H1 (cell line): ENCODE measurements around the gene STRIT1. TPM values are rescaled to one million over a fixed set of nuclear protein-coding genes. Genes with fewer than 3 reads are reported as not detected.

Experiments used
- CTCF ChIA-PET: fragments of 300-600 bp; sonication (Branson Sonifier 250); formaldehyde crosslinking; loops from one replicate; lab custom pipeline; 2021; ENCODE audit not compliant: partially characterized antibody; lab: Charles Lee
- POLR2A ChIA-PET: fragments of 300-600 bp; sonication (Branson Sonifier 250); formaldehyde crosslinking; loops from one replicate; lab custom pipeline; 2021; ENCODE audit warnings: inconsistent platforms; ENCODE audit not compliant: partially characterized antibody; lab: Charles Lee
- DNase-seq, 2 experiments: peaks; one replicate each; pipeline versions ENCODE4 v3.0.0 to v3.0.0-alpha.2; 2010 to 2022; ENCODE audit warnings: low spot score in 2 of 2, low read depth in 1 of 2, mixed read lengths in 1 of 2
- FAIRE-seq: peaks from 2 replicates; lab custom pipeline; 2011; peaks lifted over from hg19 to GRCh38; lab: Jason Lieb, UNC
- H2AFZ ChIP-seq: 2 replicates; pipeline ENCODE4 v1.8.1; 2012; ENCODE audit warnings: low read length, inconsistent platforms
- H2AK5ac ChIP-seq: 2 replicates; pipeline ENCODE4 v1.6.1; 2013; ENCODE audit warnings: low read depth, low read length
- H2BK120ac ChIP-seq: replicated peaks from 2 replicates; pipeline ENCODE3; 2013; ENCODE audit warnings: low read depth, low read length, inconsistent platforms
- H2BK12ac ChIP-seq: 2 replicates; pipeline ENCODE4 v1.6.1; 2013; ENCODE audit warnings: low read depth, low read length
- H2BK15ac ChIP-seq: 2 replicates; pipeline ENCODE4 v1.6.1; 2013; ENCODE audit warnings: low read length
- H2BK20ac ChIP-seq: 2 replicates; pipeline ENCODE4 v1.6.1; 2013; ENCODE audit warnings: low read length
- H2BK5ac ChIP-seq: 2 replicates; pipeline ENCODE4 v1.6.1; 2013; ENCODE audit warnings: low read depth, low read length
- H3K14ac ChIP-seq: 2 replicates; pipeline ENCODE4 v1.6.1; 2013; ENCODE audit warnings: inconsistent platforms; ENCODE audit not compliant: insufficient read length
- H3K18ac ChIP-seq: 2 replicates; pipeline ENCODE4 v1.6.1; 2013; ENCODE audit warnings: low read length; ENCODE audit errors: extremely low read depth
- H3K23ac ChIP-seq: 2 replicates; pipeline ENCODE4 v1.6.1; 2013; ENCODE audit warnings: inconsistent platforms; ENCODE audit not compliant: insufficient read length
- H3K23me2 ChIP-seq: 2 replicates; pipeline ENCODE4 v1.6.1; 2013; ENCODE audit warnings: low read depth, low read length
- H3K27ac ChIP-seq: 2 replicates; pipeline ENCODE4 v1.6.1; 2011; ENCODE audit warnings: low read depth, low read length, inconsistent platforms
- H3K27me3 ChIP-seq, 4 experiments: replicated peaks in 1 of 4; 1 replicate in 1 of 4; 2 replicates in 3 of 4; pipeline versions ENCODE4 v1.6.1 to v1.8.1; 2011 to 2013; ENCODE audit warnings: low read length in 3 of 4, mild to moderate bottlenecking in 3 of 4, inconsistent platforms in 2 of 4, mixed read lengths in 2 of 4, moderate library complexity in 1 of 4; ENCODE audit not compliant: control insufficient read depth in 3 of 4, insufficient read depth in 3 of 4; ENCODE audit errors: extremely low read depth in 1 of 4
- H3K36me3 ChIP-seq, 4 experiments: 2 replicates each; pipeline versions ENCODE4 v1.6.1 to v1.8.1; 2011 to 2013; ENCODE audit warnings: mild to moderate bottlenecking in 4 of 4, low read length in 3 of 4, moderate library complexity in 2 of 4, control low read depth in 1 of 4, inconsistent platforms in 1 of 4; ENCODE audit not compliant: insufficient read depth in 4 of 4, control insufficient read depth in 2 of 4
- H3K4ac ChIP-seq: replicated peaks from 2 replicates; pipeline ENCODE3; 2013; ENCODE audit warnings: low read length, low read depth, mixed read lengths, inconsistent platforms; ENCODE audit not compliant: insufficient read length
- H3K4me1 ChIP-seq, 4 experiments: replicated peaks in 1 of 4; 1 replicate in 1 of 4; 2 replicates in 3 of 4; pipeline versions ENCODE4 v1.6.1 to v1.8.1; 2011 to 2013; ENCODE audit warnings: low read length in 3 of 4, inconsistent platforms in 2 of 4, mixed read lengths in 1 of 4; ENCODE audit not compliant: insufficient read depth in 4 of 4, control insufficient read depth in 3 of 4
- H3K4me2 ChIP-seq, 2 experiments: 2 replicates each; pipeline versions ENCODE4 v1.6.1 to v1.8.1; 2011 to 2013; ENCODE audit warnings: low read depth in 2 of 2, low read length in 2 of 2, control low read depth in 1 of 2, inconsistent platforms in 1 of 2, mild to moderate bottlenecking in 1 of 2; ENCODE audit not compliant: insufficient read depth in 1 of 2
- H3K4me3 ChIP-seq, 4 experiments: fragments of 200-600, 300-600 bp in 1 of 4; sonication (generic), shearing (Covaris generic), sonication (Bioruptor Twin) in 1 of 4; 2 replicates each; pipeline versions ENCODE4 v1.5.1 to v1.8.1; 2011 to 2016; ENCODE audit warnings: low read length in 4 of 4, low read depth in 3 of 4, control low read depth in 2 of 4, inconsistent platforms in 2 of 4, mild to moderate bottlenecking in 2 of 4, mixed read lengths in 1 of 4, moderate library complexity in 1 of 4; ENCODE audit not compliant: insufficient read depth in 2 of 4; ENCODE audit errors: extremely low read depth in 1 of 4
- H3K56ac ChIP-seq: replicated peaks from 2 replicates; pipeline ENCODE3; 2013; ENCODE audit warnings: low read depth, mild to moderate bottlenecking, mixed read lengths, low read length, inconsistent platforms; ENCODE audit not compliant: insufficient read length
- H3K79me1 ChIP-seq: 2 replicates; pipeline ENCODE4 v1.6.1; 2013; ENCODE audit warnings: low read depth, low read length, control low read depth
- H3K79me2 ChIP-seq, 2 experiments: 2 replicates each; pipeline versions ENCODE4 v1.6.1 to v1.8.1; 2012 to 2013; ENCODE audit warnings: low read length in 2 of 2, mild to moderate bottlenecking in 2 of 2, inconsistent platforms in 1 of 2; ENCODE audit not compliant: insufficient read depth in 2 of 2, control insufficient read depth in 1 of 2
- H3K9ac ChIP-seq, 4 experiments: replicated peaks in 1 of 4; 1 replicate in 1 of 4; 2 replicates in 3 of 4; pipeline versions ENCODE4 v1.6.1 to v1.8.1; 2011 to 2013; ENCODE audit warnings: low read depth in 3 of 4, low read length in 3 of 4, control low read depth in 2 of 4, mild to moderate bottlenecking in 2 of 4, moderate library complexity in 2 of 4, inconsistent platforms in 1 of 4; ENCODE audit errors: extremely low read depth in 1 of 4
- H3K9me3 ChIP-seq, 2 experiments: 2 replicates each; pipeline versions ENCODE4 v1.6.1 to v1.8.1; 2012 to 2013; ENCODE audit warnings: mild to moderate bottlenecking in 2 of 2, moderate library complexity in 2 of 2, control low read depth in 1 of 2, inconsistent platforms in 1 of 2, low read depth in 1 of 2, low read length in 1 of 2, mixed read lengths in 1 of 2; ENCODE audit not compliant: insufficient read depth in 2 of 2
- H4K20me1 ChIP-seq, 2 experiments: replicated peaks in 1 of 2; 2 replicates each; pipeline versions ENCODE3 to v1.8.1; 2011 to 2013; ENCODE audit warnings: inconsistent platforms in 2 of 2, low read length in 2 of 2, mild to moderate bottlenecking in 1 of 2; ENCODE audit not compliant: insufficient read depth in 2 of 2, control insufficient read depth in 1 of 2
- H4K5ac ChIP-seq: 2 replicates; pipeline ENCODE4 v1.6.1; 2013; ENCODE audit warnings: low read length, low read depth, mixed read lengths, inconsistent platforms; ENCODE audit not compliant: insufficient read length
- H4K8ac ChIP-seq: 2 replicates; pipeline ENCODE4 v1.8.0; 2013; ENCODE audit warnings: mild to moderate bottlenecking, moderate library complexity, low read length, inconsistent platforms; ENCODE audit not compliant: insufficient read depth; ENCODE audit errors: extremely low read depth
- H4K91ac ChIP-seq: replicated peaks from 2 replicates; pipeline ENCODE3; 2013; ENCODE audit warnings: low read length, mixed read lengths, inconsistent platforms; ENCODE audit not compliant: insufficient read length
- BACH1 ChIP-seq: IDR thresholded peaks from 2 replicates; pipeline ENCODE4 v1.6.1; 2012; ENCODE audit warnings: low read length, improper control_type of control experiment
- CTCF ChIP-seq, 3 experiments: IDR thresholded peaks; 1 replicate in 2 of 3; 2 replicates in 1 of 3; pipeline versions ENCODE4 v1.5.1 to v1.6.1; 2011; ENCODE audit warnings: low read length in 3 of 3, mild to moderate bottlenecking in 3 of 3, inconsistent platforms in 2 of 3, low read depth in 1 of 3, moderate library complexity in 1 of 3; ENCODE audit not compliant: insufficient read depth in 1 of 3; ENCODE audit errors: control extremely low read depth in 1 of 3
- E2F6 ChIP-seq: IDR thresholded peaks from 2 replicates; pipeline ENCODE4 v1.6.1; 2012; ENCODE audit warnings: inconsistent platforms
- GTF2F1 ChIP-seq: IDR thresholded peaks from 2 replicates; pipeline ENCODE4 v1.6.1; 2012; ENCODE audit warnings: low read depth, low read length, improper control_type of control experiment, borderline replicate concordance
- KDM4A ChIP-seq: IDR thresholded peaks from one replicate; pipeline ENCODE4 v1.7.1; 2012; ENCODE audit warnings: low read depth, mild to moderate bottlenecking, moderate library complexity, low read length, inconsistent platforms; ENCODE audit not compliant: severe bottlenecking
- SAP30 ChIP-seq: fragments of 300-600 bp; sonication (generic); IDR thresholded peaks from 2 replicates; pipeline ENCODE4 v1.7.1; 2012; ENCODE audit warnings: low read length, moderate library complexity, mild to moderate bottlenecking, inconsistent platforms; ENCODE audit not compliant: insufficient read depth, insufficient replicate concordance
- SP1 ChIP-seq: IDR thresholded peaks from 2 replicates; pipeline ENCODE4 v1.6.1; 2011; ENCODE audit warnings: low read depth, low read length
- TCF12 ChIP-seq: IDR thresholded peaks from 2 replicates; pipeline ENCODE4 v1.6.1; 2011; ENCODE audit warnings: low read depth, mild to moderate bottlenecking, low read length
- ZNF274 ChIP-seq: IDR thresholded peaks from 2 replicates; pipeline ENCODE4 v1.7.0; 2012; ENCODE audit warnings: low read length, borderline replicate concordance; ENCODE audit errors: extremely low read depth
- WGBS, 2 experiments: shearing (Covaris generic) in 1 of 2; methylation state at CpG; one replicate each; pipeline versions ENCODE4 v1.1.6 to v1.1.7; 2013 to 2015; ENCODE audit warnings: low lambda C conversion rate in 2 of 2, mixed read lengths in 2 of 2, inconsistent platforms in 1 of 2, low coverage in 1 of 2, missing lambda C conversion rate in 1 of 2; ENCODE audit not compliant: insufficient replicate concordance in 2 of 2, insufficient coverage in 1 of 2, insufficient read length in 1 of 2; ENCODE audit errors: extremely low coverage in 1 of 2, missing lambda C conversion rate in 1 of 2; 5-methylcytosine and 5-hydroxymethylcytosine counted together
- polyA plus RNA-seq, 7 experiments: library from polyadenylated mRNA; depleted of rRNA in 3 of 7; stranded (reverse) in 5 of 7; unstranded in 2 of 7; fragments of >200 nt in 5 of 7; fragments of 200-250 nt in 2 of 7; gene quantifications; 1 replicate in 5 of 7; 2 replicates in 1 of 7; 4 replicates in 1 of 7; pipeline versions ENCODE4 v1.2.1 to v1.2.3, GENCODE V29; 2011 to 2013; ENCODE audit warnings: missing spikeins in 2 of 7, mixed read lengths in 2 of 7
- total RNA-seq: library from RNA; stranded (reverse); fragmentation: NEBNext Ultra II Directional; extraction: Animal tissue kit (Norgen Biotek cat#: 25700); gene quantifications from 2 replicates; pipeline ENCODE4 v1.2.1, GENCODE V29; 2021
- TF ChIP-seq, protein P1 (sequence below): IDR thresholded peaks from 2 replicates; pipeline ENCODE4 v1.6.1; 2012; ENCODE audit warnings: inconsistent platforms

STRIT1 gene
- total and polyA plus RNA-seq, 2 of the 8 experiments (the other 6 are each of a cell fraction or from before 2014, with no cell fraction given): 0.15 to 0.47 TPM

DNA sequence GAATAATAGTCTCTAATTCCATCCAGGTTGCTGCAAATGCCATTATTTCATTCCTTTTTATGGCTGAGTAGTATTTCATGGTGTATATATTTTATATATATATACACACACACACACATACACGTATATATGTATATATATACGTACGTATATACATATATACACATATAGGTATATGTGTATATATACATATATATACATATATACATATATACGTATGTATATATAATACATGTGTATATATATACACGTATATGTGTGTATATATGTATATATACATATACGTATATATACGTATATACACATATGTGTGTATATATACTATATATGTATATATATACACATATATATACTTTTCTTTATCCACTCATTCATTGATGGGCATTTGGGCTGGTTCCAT is 13.7 kb upstream of the STRIT1 start:
- no peak overlapping the region for H2BK20ac ChIP-seq
- no peak overlapping the region for H2AFZ ChIP-seq
- H2BK12ac ChIP-seq: no peak overlapping the region
- H3K9me3 ChIP-seq: no peaks in the 10 kb centered on the region; a peak in 1 of 4 replicates
- H2BK120ac ChIP-seq: no peak overlapping the region
- H4K8ac ChIP-seq: no peak overlapping the region
- POLR2A ChIA-PET: interaction anchor here (0.6 kb wide), 1 partner anchor 35 kb away, joined by 5 read pairs; no protein-coding TSS in a partner anchor
- H3K4me2 ChIP-seq: no peak overlapping the region
- no peak overlapping the region for H4K91ac ChIP-seq
- H3K4ac ChIP-seq: no peak overlapping the region
- no peaks in the 10 kb centered on the region for H3K79me1 ChIP-seq
- H3K4me3 ChIP-seq: no peak overlapping the region
- no peaks in the 10 kb centered on the region for H3K23me2 ChIP-seq
- CTCF ChIA-PET: interaction anchor here (2.1 kb wide), 1 partner anchor 16 kb away, joined by 5 read pairs; no protein-coding TSS in a partner anchor
- FAIRE-seq (no peak), DNase-seq (no peak)
- H3K9ac ChIP-seq: no peak overlapping the region
- no peak overlapping the region for H3K23ac ChIP-seq
- no peaks in the 10 kb centered on the region for H3K27me3 ChIP-seq
- no peak overlapping the region for H3K14ac ChIP-seq
- H3K4me1 ChIP-seq: no peaks in the 10 kb centered on the region
- 75% methylated on average over 7 of the region's 7 CpGs; no CpG with 5 or more reads in 1 of the 2 experiments for WGBS, 2 experiments
- H3K56ac ChIP-seq: no peak overlapping the region
- no peak overlapping the region for H2AK5ac ChIP-seq
- H4K20me1 ChIP-seq: no peaks in the 10 kb centered on the region
- no peak overlapping the region for H3K18ac ChIP-seq
- no peaks in the 10 kb centered on the region for H3K79me2 ChIP-seq
- H3K36me3 ChIP-seq: no peaks in the 10 kb centered on the region
- H3K27ac ChIP-seq: no peak overlapping the region
- no peak overlapping the region for H4K5ac ChIP-seq
- H2BK5ac ChIP-seq: no peak overlapping the region
- H2BK15ac ChIP-seq: no peak overlapping the region
- TF ChIP-seq BACH1 (no peak), TCF12 (no peak), KDM4A (no peak), GTF2F1 (no peak), CTCF (IDR thresholded peaks at IDR 0.05; ENCODE audit: control extremely low read depth in 1 of 3, insufficient read depth in 1 of 3, low read depth in 1 of 3, low read length in 3 of 3) (no peak), ZNF274 (no peak), E2F6 (no peak), SAP30 (no peak), SP1 (no peak)
- TF ChIP-seq, protein P1, sequence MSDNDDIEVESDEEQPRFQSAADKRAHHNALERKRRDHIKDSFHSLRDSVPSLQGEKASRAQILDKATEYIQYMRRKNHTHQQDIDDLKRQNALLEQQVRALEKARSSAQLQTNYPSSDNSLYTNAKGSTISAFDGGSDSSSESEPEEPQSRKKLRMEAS: no peak
